MM.1S (cell line): ENCODE measurements around the gene ELP4.

ENCODE experiments used
- CTCF ChIP-seq: fragments of 300-600 bp; sonication (generic); IDR thresholded peaks from 2 replicates; pipeline ENCODE4 v1.5.1; 2016; ENCODE audit warnings: antibody characterized with exemption, low read length, mixed read lengths
- EZH2 ChIP-seq: fragments of 300-600 bp; sonication (generic); optimal IDR thresholded peaks from 2 replicates; pipeline ENCODE3; 2017; ENCODE audit warnings: low read depth, mild to moderate bottlenecking, antibody characterized with exemption, low read length, mixed read lengths

DNA sequence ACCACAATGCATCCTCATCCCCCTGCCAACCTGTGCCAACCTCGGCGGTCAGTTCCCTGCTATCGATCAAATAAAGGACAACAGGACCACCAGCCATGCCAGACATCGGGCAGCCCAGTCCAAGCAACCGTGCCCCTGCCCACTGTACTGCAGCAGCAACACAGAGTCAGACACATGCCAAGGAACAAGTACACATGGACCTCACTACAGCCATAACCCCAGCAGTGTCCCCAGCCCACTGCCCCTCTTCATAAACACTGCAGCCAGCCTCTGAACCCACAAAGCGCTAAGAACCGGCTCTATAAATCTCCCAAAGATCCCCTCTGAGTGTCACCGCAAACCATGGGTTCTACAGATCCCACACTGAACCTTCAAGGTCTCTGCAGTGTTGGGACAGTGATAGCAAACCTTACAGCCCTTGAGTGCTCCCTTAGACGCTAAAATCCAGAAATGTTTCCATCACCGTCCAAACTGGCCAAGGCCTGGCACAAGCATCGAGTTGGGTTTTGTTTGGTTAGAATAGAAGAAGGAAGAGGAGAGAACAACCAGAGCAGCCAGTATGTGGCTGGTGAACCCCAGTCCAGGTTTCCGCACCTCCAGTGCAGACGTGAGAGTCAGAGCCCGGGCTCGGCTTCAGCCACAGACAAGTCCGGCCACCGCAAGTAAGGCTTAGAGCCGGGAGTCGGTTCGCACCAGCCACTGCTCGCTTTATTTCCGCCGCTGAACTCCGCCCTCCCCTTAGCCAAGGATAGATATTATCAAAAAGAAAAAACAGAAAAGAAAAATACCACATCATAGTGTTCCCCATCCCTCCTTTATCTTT, 293.6 kb downstream of the ELP4 start:
- TF ChIP-seq CTCF (no peak), EZH2 (no peak)
